Stimulated activated CD4-positive, alpha-beta T cell treated with anti-CD3 and anti-CD28 coated beads, Interleukin-4, amount 100 ng/mL, for 24 hours (primary cell): ENCODE results near the gene PIAS4.

Source experiments
- DNase-seq: peaks from one replicate; pipeline ENCODE4 v3.0.0-alpha.2; 2020

PIAS4 gene

GRCh38 chr19:4023600-4024398 lies 16.3 kb downstream of the PIAS4 start:
- DNase-seq = no peak

- DNase-seq = no peak
Observed at GRCh38 chr19:4025317-4025716, 17.8 kb downstream of the PIAS4 start.

- no peak for DNase-seq
Observed at GRCh38 chr19:4027146-4027545, 19.6 kb downstream of the PIAS4 start.

GRCh38 chr19:4028334-4029246 lies 21.1 kb downstream of the PIAS4 start:
- no peak for DNase-seq

- no peak for DNase-seq
Observed at GRCh38 chr19:4029247-4029614, 21.7 kb downstream of the PIAS4 start.

- DNase-seq = no peak
Observed at GRCh38 chr19:4030552-4030951, 23.0 kb downstream of the PIAS4 start.

GRCh38 chr19:4030981-4031380 lies 23.4 kb downstream of the PIAS4 start:
- DNase-seq = no peak

GRCh38 chr19:4031420-4031819 lies 23.9 kb downstream of the PIAS4 start:
- DNase-seq = no peak

GRCh38 chr19:4032436-4032835 lies 24.9 kb downstream of the PIAS4 start:
- DNase-seq = no peak

- no peak for DNase-seq
Observed at GRCh38 chr19:4033028-4033956, 25.8 kb downstream of the PIAS4 start.

- DNase-seq = no peak
Observed at GRCh38 chr19:4034048-4035017, 26.8 kb downstream of the PIAS4 start.

- DNase-seq = no peak
Observed at GRCh38 chr19:4035018-4035566, 27.6 kb downstream of the PIAS4 start.

- DNase-seq = no peak
Observed at GRCh38 chr19:4035582-4035981, 28.0 kb downstream of the PIAS4 start.

GRCh38 chr19:4036576-4037300 lies 29.2 kb downstream of the PIAS4 start:
- no peak for DNase-seq

- no peak for DNase-seq
Observed at GRCh38 chr19:4037301-4037949, 29.9 kb downstream of the PIAS4 start.

- no peak for DNase-seq
Observed at GRCh38 chr19:4038057-4038456, 30.5 kb downstream of the PIAS4 start.

- no peak for DNase-seq
Observed at GRCh38 chr19:4038661-4039423, 31.3 kb downstream of the PIAS4 start.

- DNase-seq = no peak
Observed at GRCh38 chr19:4042064-4042730, 34.7 kb downstream of the PIAS4 start.

GRCh38 chr19:4042731-4043082 lies 35.2 kb downstream of the PIAS4 start:
- no peak for DNase-seq
